Measurements from ENCODE around the gene STX16.

Gene STX16

GRCh38 chr20:58677079-58677604 lies 26.1 kb downstream of the STX16 start:
- TF ChIP-seq GABPA (IDR thresholded peaks at IDR 0.05; ENCODE audit: low read depth) (no peak), POLR2AphosphoS5 (IDR thresholded peaks at IDR 0.05; ENCODE audit: low read depth) (no peak), SPI1 (IDR thresholded peaks at IDR 0.05; ENCODE audit: borderline replicate concordance, low read depth) (no peak), REST (IDR thresholded peaks at IDR 0.05; ENCODE audit: insufficient replicate concordance, low read depth) (no peak)
- TF ChIP-seq, protein P1, sequence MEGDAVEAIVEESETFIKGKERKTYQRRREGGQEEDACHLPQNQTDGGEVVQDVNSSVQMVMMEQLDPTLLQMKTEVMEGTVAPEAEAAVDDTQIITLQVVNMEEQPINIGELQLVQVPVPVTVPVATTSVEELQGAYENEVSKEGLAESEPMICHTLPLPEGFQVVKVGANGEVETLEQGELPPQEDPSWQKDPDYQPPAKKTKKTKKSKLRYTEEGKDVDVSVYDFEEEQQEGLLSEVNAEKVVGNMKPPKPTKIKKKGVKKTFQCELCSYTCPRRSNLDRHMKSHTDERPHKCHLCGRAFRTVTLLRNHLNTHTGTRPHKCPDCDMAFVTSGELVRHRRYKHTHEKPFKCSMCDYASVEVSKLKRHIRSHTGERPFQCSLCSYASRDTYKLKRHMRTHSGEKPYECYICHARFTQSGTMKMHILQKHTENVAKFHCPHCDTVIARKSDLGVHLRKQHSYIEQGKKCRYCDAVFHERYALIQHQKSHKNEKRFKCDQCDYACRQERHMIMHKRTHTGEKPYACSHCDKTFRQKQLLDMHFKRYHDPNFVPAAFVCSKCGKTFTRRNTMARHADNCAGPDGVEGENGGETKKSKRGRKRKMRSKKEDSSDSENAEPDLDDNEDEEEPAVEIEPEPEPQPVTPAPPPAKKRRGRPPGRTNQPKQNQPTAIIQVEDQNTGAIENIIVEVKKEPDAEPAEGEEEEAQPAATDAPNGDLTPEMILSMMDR (IDR thresholded peaks at IDR 0.05; ENCODE audit: insufficient read depth, low read length), result no peak
- Histone ChIP-seq H3K27ac (replicated peaks) (no peak overlapping the region), H3K27me3 (ENCODE audit: insufficient read depth, poor library complexity, severe bottlenecking) (no peaks in the 10 kb centered on the region), H3K4me3 (replicated peaks; ENCODE audit: insufficient read depth, low read length) (no peak overlapping the region)
- no peak for DNase-seq (ENCODE audit: low read depth in 1 of 2, low spot score in 1 of 2)

GRCh38 chr20:58677808-58678207 lies 26.7 kb downstream of the STX16 start:
- DNase-seq (ENCODE audit: low read depth in 1 of 2, low spot score in 1 of 2), result no peak
- TF ChIP-seq POLR2AphosphoS5 (IDR thresholded peaks at IDR 0.05; ENCODE audit: low read depth), result no peak
- no peak for TF ChIP-seq REST (IDR thresholded peaks at IDR 0.05; ENCODE audit: insufficient replicate concordance, low read depth)
- no peak for TF ChIP-seq GABPA (IDR thresholded peaks at IDR 0.05; ENCODE audit: low read depth)
- TF ChIP-seq, protein P1 (IDR thresholded peaks at IDR 0.05; ENCODE audit: insufficient read depth, low read length), result no peak
- no peak for TF ChIP-seq SPI1 (IDR thresholded peaks at IDR 0.05; ENCODE audit: borderline replicate concordance, low read depth)
- Histone ChIP-seq H3K27me3 (ENCODE audit: insufficient read depth, poor library complexity, severe bottlenecking) (no peaks in the 10 kb centered on the region), H3K27ac (replicated peaks) (no peak overlapping the region), H3K4me3 (replicated peaks; ENCODE audit: insufficient read depth, low read length) (no peak overlapping the region)

- no peak overlapping the region for H3K4me3 ChIP-seq (replicated peaks; ENCODE audit: insufficient read depth, low read length)
- H3K27ac ChIP-seq (replicated peaks), result no peak overlapping the region
- TF ChIP-seq POLR2AphosphoS5 (IDR thresholded peaks at IDR 0.05; ENCODE audit: low read depth), result no peak
- TF ChIP-seq SPI1 (IDR thresholded peaks at IDR 0.05; ENCODE audit: borderline replicate concordance, low read depth), result no peak
- TF ChIP-seq, protein P1 (IDR thresholded peaks at IDR 0.05; ENCODE audit: insufficient read depth, low read length), result no peak
- no peak for TF ChIP-seq REST (IDR thresholded peaks at IDR 0.05; ENCODE audit: insufficient replicate concordance, low read depth)
- no peak for TF ChIP-seq GABPA (IDR thresholded peaks at IDR 0.05; ENCODE audit: low read depth)
- H3K27me3 ChIP-seq (ENCODE audit: insufficient read depth, poor library complexity, severe bottlenecking), result no peaks in the 10 kb centered on the region
- no peak for DNase-seq (ENCODE audit: low read depth in 1 of 2, low spot score in 1 of 2)
Measured at GRCh38 chr20:58678806-58679205, 27.7 kb downstream of the STX16 start.

Data from HL-60 (cell line).